ENCODE results near the gene SLC30A5.
"Not testable (repeated sequence)": the region's sequence is repeated elsewhere in the genome, so short reads cannot be mapped to it uniquely, and the experiment has no call there.

SLC30A5 gene

GRCh38 chr5:69105996-69106906 lies 12.4 kb downstream of the SLC30A5 start:
- DNase-seq: no peak

- not testable (repeated sequence) for DNase-seq
Observed at GRCh38 chr5:69108367-69108766, 14.6 kb downstream of the SLC30A5 start.

DNA sequence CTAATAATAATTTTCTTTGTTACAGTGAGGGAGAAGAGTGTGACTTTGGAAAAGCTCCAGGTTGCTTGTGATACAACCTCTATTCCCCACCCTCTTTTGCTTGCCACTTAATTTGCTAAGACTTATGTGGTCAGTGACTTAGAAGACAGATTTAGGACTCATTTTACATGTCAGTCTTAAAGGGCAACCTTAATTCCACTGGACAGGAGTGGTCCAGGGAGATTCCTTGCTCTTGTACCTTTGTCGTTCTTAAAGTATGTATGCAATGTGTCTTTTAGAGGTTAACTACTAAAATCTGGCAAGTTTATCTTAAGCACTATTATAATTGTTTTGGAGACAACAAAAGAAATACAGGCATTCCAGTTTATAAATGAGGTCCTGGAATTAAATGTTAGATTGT lies 20.0 kb downstream of the SLC30A5 start:
- DNase-seq: no peak

DNA sequence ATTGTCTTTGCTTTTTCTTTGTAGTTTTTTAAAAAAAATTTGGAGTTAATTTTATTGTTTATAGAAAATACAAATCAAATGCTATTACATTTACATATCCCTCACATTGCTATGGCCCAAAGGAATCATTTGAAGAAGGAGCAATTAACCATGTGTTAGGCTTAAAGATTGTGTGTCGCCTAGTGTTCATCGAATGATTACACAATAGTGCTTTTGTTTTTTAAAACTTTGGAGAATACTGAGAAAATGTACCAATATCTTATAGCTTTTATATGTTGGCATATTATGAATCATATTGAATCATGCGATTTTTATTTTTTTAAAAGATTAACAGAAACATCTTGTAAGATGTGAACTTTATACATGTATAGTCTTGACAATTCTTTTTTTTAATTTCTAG lies 21.7 kb downstream of the SLC30A5 start:
- DNase-seq: no peak

DNA sequence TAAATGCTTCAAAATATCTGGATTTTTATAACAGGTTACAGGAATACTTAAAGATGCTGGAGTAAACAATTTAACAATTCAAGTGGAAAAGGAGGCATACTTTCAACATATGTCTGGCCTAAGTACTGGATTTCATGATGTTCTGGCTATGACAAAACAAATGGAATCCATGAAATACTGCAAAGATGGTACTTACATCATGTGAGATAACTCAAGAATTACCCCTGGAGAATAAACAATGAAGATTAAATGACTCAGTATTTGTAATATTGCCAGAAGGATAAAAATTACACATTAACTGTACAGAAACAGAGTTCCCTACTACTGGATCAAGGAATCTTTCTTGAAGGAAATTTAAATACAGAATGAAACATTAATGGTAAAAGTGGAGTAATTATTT lies 35.6 kb downstream of the SLC30A5 start:
- no peak for DNase-seq

GRCh38 chr5:69130241-69130640 lies 36.4 kb downstream of the SLC30A5 start:
- no peak for DNase-seq

GRCh38 chr5:69131304-69131703 lies 37.5 kb downstream of the SLC30A5 start:
- no peak for DNase-seq

DNA sequence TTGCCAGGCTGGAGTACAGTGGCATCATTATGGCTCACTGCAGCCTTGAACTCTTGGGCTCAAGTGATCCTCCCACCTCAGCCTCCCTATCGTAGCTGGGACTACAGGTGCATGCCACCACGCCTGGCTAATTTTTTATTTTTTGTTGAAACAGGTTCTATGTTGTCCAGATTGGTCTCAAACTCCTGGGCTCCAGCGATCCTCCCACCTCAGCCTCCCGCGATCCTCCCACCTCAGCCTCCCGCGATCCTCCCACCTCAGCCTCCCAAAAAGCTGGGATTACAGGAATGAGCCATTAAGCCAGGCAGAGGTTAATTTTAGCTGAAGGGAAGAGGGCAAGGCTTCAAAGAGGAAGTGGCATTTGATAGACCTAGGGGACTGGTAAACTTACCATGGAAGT lies 40.3 kb downstream of the SLC30A5 start:
- no peak for DNase-seq

DNA sequence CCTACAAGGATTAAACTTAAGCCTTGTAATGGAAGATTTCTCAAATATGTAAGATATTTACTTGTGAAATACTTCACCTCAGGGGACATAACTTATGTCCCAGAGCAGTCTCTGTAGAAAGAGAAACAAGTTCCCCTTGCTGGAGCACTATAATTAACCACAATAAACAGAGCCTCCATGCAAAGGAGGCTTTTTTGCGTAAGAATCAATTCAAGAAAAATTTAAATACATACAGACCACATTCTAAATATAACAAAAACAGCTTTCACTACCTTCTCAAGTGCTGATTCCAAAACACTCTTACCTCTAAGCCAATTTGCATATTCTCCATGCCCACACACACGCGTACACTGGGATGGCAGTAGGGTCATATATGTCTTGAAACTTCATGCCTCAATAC lies 42.5 kb downstream of the SLC30A5 start:
- no peak for DNase-seq

DNA sequence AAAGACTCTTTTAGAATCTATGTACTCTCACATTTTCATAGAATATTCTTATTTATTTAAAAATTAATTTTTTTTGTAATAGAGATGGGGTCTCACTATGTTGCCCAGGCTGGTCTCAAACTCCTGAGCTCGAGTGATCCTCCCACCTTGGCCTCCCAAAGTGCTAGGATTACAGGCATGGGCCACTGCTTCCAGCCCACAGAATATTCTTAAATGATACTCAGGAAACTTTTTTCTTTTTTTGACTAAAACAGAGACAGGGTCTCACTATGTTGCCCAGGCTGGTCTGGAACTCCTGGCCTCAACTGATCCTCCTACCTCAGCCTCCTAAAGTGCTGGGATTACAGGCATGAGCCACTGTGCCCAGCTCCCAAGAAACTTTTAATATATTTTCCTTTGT lies 43.4 kb downstream of the SLC30A5 start:
- not testable (repeated sequence) for DNase-seq

GRCh38 chr5:69137807-69138206 lies 44.0 kb downstream of the SLC30A5 start:
- no peak for DNase-seq

DNA sequence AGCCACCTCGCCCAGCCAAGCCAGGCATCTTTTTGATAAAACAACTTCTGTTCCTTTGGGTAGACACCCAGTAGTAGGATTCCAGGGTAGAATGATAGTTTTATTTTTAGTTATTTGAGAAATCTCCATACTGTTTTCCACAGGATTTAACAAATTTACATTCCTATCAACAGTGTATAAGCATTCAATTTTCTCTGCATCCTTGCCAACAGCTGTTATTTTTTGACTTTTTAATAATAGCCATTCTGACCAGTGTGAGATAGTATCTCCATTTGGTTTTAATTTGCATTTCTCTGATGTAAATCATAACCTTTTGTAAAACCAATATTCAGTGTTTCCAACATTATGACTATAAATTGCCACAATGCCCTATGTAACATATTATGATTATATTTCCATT lies 45.0 kb downstream of the SLC30A5 start:
- DNase-seq: no peak

- DNase-seq: not testable (repeated sequence)
Observed at GRCh38 chr5:69140239-69140638, 46.4 kb downstream of the SLC30A5 start.

DNA sequence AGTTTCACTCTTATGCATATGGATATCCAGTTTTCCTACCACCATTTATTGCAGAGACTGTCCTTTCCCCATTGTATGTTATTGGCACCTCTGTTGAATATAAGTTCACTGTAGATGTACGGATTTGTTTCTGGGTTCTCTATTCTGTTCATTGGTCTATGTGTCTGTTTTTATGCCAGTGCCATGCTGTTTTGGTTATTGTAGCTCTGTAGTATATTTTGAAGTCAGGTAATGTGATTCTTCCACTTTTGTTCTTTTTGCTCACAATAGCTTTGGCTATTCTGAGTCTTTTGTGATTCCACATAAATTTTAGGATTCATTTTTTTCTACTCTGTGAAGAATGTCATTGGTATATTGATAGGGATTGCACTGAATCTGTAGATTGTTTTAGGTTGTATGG lies 47.0 kb downstream of the SLC30A5 start:
- no peak for DNase-seq

DNA sequence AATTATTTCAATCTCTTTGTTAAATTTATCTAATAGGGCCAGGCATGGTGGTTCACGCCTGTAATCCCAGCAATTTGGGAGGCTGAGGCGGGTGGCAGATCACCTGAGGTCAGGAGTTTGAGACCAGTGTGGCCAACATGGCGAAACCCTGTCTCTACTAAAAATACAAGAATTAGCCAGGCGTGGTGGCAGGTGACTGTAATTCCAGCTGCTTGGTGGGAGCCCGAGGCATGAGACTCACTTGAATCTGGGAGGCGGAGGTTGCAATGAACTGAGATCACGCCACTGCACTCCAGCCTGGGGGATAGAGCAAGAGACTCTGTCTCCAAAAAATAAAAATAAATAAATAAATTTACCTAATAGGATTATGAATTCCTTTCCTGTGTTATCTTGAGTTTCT lies 54.8 kb downstream of the SLC30A5 start:
- not testable (repeated sequence) for DNase-seq

DNA sequence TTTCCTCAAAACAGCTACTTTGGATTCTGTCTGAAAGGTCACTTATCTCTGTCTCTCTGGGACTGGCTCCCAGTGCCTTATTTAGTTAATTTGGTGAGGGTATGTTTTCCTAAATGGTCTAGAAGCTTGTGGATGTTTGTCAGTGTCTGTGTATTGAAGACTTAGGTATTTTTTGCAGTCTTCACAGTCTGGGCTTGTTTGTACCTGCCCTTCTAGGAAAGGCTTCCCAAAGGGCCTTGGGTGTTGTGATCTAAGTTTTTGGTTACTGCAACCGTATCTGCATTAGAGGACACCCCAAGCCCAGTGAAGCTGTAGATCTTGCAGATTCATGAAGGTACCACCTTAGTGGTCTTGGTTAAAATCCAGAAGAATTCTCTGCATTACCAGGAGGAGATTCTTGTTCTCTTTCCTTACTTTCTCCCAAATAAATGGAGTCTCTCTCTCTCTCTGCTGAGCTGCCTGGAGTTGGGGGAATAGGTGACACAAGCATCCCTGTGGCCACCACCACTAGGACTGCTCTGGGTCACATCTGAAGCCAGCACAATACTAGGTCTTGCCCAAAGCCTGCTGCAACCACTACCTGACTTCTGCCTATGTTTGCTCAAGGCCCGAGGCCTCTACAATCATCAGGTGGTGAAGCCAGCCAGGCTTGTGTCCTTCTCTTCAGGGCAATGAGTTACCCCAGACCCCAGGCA lies 55.3 kb downstream of the SLC30A5 start:
- DNase-seq: no peak

- no peak for DNase-seq
Observed at GRCh38 chr5:69149676-69150010, 55.8 kb downstream of the SLC30A5 start.

GRCh38 chr5:69152731-69153130 lies 58.9 kb downstream of the SLC30A5 start:
- DNase-seq: no peak

DNA sequence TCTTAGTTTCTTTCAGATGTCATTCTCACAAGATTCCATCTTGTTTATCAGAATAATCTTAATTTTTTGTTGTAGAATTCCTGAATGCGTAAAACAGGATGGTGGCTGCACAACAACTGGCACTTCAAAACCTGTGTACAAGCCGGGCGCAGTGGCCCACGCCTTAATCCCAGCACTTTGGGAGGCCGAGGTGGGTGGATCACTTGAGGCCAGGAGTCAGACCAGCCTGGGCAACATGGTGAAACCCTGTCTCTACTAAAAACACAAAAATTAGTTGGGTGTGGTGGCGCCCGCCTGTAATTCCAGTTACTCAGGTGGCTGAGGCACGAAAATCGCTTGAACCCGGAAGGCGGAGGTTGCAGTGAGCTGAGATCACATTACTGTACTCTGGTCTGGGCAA lies 62.6 kb downstream of the SLC30A5 start:
- DNase-seq: no peak

GRCh38 chr5:69158039-69158438 lies 64.2 kb downstream of the SLC30A5 start:
- no peak for DNase-seq

DNA sequence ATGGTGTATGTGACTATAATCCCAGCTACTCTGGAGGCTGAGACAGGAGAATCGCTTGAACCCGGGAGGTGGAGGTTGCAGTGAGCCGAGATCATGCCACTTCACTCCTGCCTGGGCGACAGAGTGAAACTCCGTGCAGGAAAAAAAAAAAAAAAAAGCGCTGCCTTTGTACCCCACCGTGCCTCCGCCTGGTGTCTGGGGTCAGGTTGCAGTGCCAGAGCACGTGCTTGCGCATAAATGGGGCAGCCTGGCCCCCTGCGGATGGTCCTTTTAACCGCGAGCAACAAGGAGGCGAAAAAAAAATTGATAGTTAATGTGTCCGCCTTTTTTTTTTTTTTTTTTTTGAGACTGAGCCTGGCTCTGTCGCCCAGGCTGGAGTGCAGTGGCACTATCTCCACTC lies 66.8 kb downstream of the SLC30A5 start:
- DNase-seq: no peak

DNA sequence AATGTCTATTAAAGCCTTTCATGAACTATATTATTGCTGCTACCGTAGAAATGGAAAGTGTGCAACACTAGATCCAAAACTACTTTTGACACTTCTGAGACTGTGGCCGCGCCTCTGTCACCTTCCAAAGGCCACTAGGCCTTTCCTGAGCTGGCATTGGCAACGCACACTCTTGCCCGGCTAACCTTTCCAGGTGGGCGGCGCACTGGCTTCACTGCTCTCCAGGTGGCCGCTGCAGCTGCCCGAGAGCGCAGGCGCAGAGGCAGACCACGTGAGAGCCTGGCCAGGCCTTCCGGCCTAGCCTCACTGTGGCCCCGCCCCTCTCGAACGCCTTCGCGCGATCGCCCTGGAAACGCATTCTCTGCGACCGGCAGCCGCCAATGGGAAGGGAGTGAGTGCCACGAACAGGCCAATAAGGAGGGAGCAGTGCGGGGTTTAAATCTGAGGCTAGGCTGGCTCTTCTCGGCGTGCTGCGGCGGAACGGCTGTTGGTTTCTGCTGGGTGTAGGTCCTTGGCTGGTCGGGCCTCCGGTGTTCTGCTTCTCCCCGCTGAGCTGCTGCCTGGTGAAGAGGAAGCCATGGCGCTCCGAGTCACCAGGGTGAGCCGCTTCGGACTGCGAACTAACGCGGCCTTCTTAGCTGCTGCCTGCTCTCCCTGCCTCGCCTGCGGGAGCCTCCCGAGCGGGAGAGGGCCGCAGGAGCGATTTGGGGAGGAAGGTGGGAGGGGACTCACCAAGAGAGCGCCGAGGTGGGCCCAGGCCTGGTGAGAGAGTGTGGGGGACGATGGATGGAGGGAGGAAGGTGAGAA lies 73.1 kb downstream of the SLC30A5 start, which contains the start of gene CCNB1:
Gene CCNB1, plus strand, starts transcription at position 465 of the 807 bp plus-strand sequence. Its CDS starts 113 bp downstream, at position 578.
- peak; percentile 91 to 97 (median 94) for DNase-seq

DNA sequence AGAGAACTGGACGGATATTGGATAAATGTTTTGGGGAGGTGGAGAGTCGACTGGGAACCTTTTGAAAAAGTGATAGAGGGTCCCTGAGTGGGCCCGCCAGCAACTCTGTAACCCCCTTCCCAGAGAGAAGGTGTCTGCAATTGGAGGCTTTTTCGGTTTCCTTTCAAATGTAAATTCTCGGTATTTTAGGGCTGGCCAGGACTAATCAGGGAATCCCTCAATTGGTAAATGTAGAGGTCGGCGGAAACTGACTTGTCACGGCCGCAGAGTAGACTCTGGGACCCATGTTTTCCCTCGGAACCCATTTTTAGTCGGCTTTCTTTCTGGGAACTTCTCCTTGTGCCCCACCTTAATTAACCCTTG lies 73.7 kb downstream of the SLC30A5 start:
- no peak for DNase-seq

GRCh38 chr5:69167929-69168328 lies 74.1 kb downstream of the SLC30A5 start:
- DNase-seq: no peak

Measured in stimulated activated naive CD4-positive, alpha-beta T cell (primary cell).